NCI-H524 (cell line): Measurements from ENCODE around the gene ARID4B.
"Not testable (repeated sequence)": the region's sequence is repeated elsewhere in the genome, so short reads cannot be mapped to it uniquely, and the experiment has no call there.

ENCODE experiments used
- DNase-seq, 2 experiments: peaks; one replicate each; lab custom pipeline; 2025; lab: John Stamatoyannopoulos, UW

The ARID4B gene

DNA sequence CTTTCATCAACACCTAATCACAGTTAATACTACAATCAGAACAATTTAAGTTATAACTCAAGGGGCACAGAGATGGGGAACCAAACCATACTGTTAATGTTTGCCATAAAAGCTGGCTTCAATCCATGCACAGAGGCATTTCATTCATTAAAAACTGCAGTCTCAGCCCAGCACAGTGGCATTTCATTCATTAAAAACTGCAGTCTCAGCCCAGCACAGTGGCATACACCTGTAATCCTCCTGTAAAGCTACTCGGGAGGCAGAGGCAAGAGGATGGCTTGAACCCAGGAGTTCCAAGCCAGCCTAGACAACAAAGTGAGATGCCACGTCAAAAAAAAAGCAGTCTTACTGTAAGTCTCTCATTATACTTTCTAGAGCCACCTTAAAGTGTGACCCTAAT, 29.2 kb downstream of the ARID4B start:
- DNase-seq = no peak

DNA sequence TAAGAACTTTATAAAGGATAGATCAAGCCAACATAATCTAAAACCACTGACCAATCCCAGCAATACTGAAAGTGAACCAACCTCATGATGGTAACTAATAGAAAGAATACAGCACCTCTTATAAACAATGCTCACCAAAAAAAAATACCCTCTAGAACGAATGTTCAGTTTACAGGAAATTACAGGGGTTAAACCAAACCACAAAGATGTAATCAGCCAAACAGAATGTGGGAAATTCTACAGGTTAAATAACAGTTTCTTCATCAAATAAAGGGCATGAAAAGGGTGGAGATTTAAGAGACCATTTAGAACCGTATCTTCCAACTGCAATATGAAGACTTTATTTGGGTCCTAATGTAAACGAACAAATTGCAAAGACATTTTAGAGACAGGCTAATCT, 30.4 kb downstream of the ARID4B start:
- DNase-seq = no peak

DNA sequence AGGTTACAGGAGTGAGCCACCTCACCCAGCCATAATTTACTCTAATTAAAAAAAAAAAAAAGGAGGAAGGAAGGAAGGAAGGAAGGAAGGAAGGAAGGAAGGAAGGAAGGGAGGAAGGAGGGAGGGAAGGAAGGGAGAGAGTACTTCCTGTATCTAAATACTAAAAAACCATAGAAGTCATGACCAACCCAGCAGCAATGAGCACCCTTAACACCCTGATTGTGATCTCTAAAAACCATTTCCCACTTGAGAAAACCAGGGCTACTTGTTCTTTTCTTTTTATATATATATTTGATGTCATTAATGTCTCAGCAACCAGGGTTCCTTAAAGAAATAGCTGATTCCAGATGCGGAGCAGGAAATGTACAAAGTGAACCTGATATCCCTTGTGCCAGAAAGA, 31.2 kb downstream of the ARID4B start:
- no peak for DNase-seq

DNA sequence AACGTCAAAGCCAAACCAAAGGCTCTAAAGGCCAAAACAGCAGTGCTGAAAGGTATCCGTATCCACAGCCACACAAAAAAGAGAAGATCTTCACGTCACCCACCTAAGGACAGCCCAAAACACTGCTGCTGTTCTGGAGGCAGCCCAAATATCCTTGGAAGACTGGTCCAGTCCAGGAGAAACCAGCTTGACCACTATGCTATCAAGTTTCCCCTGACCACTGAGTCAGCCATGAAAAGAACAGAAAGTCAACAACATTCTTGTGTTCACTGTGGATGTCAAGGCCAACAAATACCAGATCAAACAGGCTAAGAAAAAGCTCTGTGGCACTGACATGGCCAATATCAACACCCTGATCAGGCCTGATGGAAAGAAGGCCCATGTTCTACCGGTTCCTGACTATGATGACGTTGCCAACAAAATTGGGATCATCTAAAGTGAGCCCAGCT, 32.1 kb downstream of the ARID4B start:
- no peak for DNase-seq

DNA sequence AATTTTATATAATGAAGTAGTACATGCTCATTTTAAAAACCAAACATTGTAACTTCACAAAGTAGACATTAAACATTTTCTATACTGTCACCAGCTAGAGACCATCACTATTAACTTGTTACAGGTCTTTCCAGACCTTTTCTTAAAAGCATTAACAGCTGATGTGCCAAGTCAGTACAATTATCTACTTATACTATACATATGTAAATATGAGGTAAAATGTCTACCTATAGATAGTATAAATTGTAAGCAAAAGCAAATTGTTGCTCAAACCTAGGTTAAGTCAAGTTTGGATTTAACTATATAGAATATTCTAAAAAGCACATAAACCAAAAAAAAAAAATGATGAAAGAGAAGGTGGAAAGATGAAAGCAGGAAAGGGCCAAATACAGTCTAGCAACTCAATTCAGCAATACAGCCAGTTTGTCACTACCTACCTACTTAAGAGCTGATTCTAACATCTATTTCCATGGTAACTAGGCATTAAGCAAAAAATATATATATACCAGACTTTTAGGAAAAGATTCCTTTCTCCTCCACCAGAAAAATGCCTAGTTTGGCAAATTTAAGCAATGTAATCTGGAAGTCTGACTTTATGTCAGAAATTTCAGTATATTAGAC, 34.5 kb downstream of the ARID4B start:
- DNase-seq = no peak

GRCh38 chr1:235292790-235293189, 35.2 kb downstream of the ARID4B start:
- DNase-seq = no peak

- no peak for DNase-seq
Observed at GRCh38 chr1:235291599-235292091, 36.3 kb downstream of the ARID4B start.

GRCh38 chr1:235290740-235291502, 37.1 kb downstream of the ARID4B start:
- DNase-seq = no peak

GRCh38 chr1:235289859-235290739, 37.9 kb downstream of the ARID4B start:
- DNase-seq = no peak

GRCh38 chr1:235287208-235287882, 40.6 kb downstream of the ARID4B start:
- DNase-seq = no peak

- DNase-seq = no peak
Observed at GRCh38 chr1:235286667-235287066, 41.3 kb downstream of the ARID4B start.

- no peak for DNase-seq
Observed at GRCh38 chr1:235284231-235284769, 43.7 kb downstream of the ARID4B start.

DNA sequence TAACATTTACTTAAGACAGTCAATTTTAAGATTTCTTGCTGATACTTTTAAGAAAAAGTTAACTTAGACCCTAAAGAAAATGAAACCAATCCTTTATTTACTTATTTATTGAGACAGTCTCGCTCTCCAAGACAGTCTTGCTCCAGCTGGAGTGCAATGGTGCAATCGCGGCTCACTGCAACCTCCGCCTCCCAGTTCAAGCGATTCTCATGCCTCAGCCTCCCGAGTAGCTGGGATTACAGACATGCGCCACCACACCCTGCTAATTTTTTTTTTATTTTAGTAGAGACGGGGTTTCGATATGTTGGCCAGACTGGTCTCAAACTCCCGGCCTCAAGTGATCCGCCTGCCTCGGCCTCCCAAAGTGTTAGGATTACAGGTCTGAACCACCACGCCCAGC, 44.3 kb downstream of the ARID4B start:
- DNase-seq = not testable (repeated sequence)

GRCh38 chr1:235280467-235280866, 47.5 kb downstream of the ARID4B start:
- DNase-seq = no peak

DNA sequence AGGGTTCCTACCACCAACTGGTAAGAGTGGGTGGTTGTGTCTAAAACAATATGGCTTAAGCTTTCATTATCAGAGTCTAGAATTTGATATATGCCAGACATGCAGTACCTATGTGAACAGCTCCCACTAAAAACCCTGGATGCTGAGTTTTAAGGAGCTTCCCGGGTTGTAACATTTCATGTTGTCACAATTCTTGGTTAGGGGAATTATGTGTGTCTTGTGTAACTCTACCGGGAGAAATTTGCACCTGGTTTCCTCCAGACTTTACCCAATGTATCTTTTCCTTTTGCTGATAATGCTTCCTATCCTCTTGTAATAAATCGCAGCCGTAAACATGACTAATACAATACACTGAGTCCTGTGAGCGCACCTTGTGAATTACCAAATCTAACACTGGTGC, 48.3 kb downstream of the ARID4B start:
- DNase-seq = no peak

DNA sequence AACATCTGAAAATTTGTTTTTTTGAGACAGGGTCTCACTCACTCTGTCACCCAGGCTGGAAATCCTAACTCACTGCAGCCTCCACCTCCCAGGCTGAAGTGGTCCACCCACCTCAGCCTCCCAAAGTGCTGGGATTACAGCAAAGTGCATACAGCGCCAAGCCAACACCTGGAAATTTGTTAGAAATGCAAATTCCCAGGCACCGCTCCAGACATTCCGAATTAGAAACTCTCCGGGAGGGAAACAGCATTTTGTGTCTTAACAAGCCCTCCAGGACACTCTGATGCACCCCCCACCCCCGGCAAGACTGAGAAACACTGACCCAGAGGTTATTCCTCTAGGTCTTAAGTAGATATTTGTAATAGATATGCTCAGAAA, 49.1 kb downstream of the ARID4B start:
- DNase-seq = no peak

GRCh38 chr1:235278233-235278914, 49.6 kb downstream of the ARID4B start:
- DNase-seq = no peak

DNA sequence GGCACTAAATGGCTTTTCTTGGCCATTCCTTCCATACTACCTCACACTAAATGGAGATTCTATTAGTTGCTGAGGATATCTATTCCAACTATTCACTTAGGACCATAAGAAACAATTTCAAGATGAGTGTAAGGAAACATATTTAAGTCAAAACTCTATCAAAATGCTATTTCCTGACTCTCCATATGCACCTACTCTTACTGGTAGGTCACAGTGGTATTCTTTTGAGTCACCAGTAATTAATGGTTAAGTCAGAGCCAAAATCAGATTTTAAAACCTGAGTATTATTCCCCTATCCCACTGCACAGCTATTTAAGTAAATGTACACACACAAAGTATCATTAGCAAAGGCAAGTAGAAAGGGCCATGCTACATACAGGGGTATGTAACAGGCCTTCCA, 50.3 kb downstream of the ARID4B start:
- DNase-seq = no peak

DNA sequence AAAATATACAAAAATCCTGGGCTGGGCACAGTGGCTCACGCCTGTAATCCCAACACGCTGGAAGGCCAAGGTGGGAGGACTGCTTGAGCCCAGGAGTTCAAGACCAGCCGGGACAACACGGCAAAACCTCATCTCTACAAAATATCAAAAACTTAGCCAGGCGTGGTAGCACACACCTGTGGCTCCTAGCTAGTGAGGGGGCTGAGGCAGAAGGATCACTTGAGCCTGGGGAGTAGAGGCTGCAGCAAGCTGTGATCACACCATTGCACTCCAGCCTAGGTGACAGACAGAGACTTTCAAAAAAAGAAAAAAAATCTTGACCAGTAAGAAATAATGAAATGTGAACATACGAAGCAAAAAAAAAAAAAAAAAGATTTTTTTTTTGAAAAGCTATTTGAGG, 52.1 kb downstream of the ARID4B start:
- no peak for DNase-seq

- no peak for DNase-seq
Observed at GRCh38 chr1:235275223-235275622, 52.8 kb downstream of the ARID4B start.

GRCh38 chr1:235272851-235273250, 55.1 kb downstream of the ARID4B start:
- no peak for DNase-seq
